ENCODE measurements around the gene OGT. TPM values are rescaled to one million over a fixed set of nuclear protein-coding genes. Genes with fewer than 3 reads are reported as not detected.

The OGT gene
- total RNA-seq, result 200 and 215 TPM in 2 replicates

- Histone ChIP-seq H3K27me3 (ENCODE audit: insufficient read depth, low read length) (no peaks in the 10 kb centered on the region), H3K27ac (ENCODE audit: low read depth, low read length) (peak within 1 kb of the TSS; percentile 88), H3K79me2 (ENCODE audit: insufficient read depth, low read length) (peaks cover 48% of the 10 kb centered on the region), H3K36me3 (ENCODE audit: insufficient read depth, low read length) (peaks cover 3% of the 10 kb centered on the region), H3K4me1 (ENCODE audit: insufficient read depth, low read length) (peaks cover 9% of the 10 kb centered on the region), H3K9me3 (ENCODE audit: low read depth, low read length) (no peaks in the 10 kb centered on the region), H3K4me2 (ENCODE audit: insufficient read depth, low read length) (peak within 1 kb of the TSS; percentile 82), H4K20me1 (ENCODE audit: insufficient read depth, low read length) (peaks cover 13% of the 10 kb centered on the region), H2AFZ (ENCODE audit: low read length) (peak within 1 kb of the TSS; percentile 78), H3K4me3 (ENCODE audit: insufficient read depth, low read length) (peak within 1 kb of the TSS; percentile 84)
- no peak for TF ChIP-seq CTCF (IDR thresholded peaks at IDR 0.05; ENCODE audit: extremely low read depth, low read depth, low read length)
- peak; percentile 66 for DNase-seq (ENCODE audit: insufficient read length, low spot score, missing footprints)
Measured at GRCh38 chrX:71532753-71533425, at the start of gene OGT. TSS of gene OGT (plus strand) at chrX:71533104. CDS start at chrX:71533300, 196 bp downstream.

- Histone ChIP-seq H4K20me1 (ENCODE audit: insufficient read depth, low read length) (no peaks in the 10 kb centered on the region), H2AFZ (ENCODE audit: low read length) (no peak overlapping the region)
Measured at GRCh38 chrX:71487814-71488213, 45.1 kb upstream of the OGT start.

GRCh38 chrX:71489540-71489939 is 43.4 kb upstream of the OGT start:
- no peak for TF ChIP-seq CTCF (IDR thresholded peaks at IDR 0.05; ENCODE audit: extremely low read depth, low read depth, low read length)
- Histone ChIP-seq H3K4me2 (ENCODE audit: insufficient read depth, low read length) (no peak overlapping the region), H4K20me1 (ENCODE audit: insufficient read depth, low read length) (no peaks in the 10 kb centered on the region), H3K4me3 (ENCODE audit: insufficient read depth, low read length) (no peak overlapping the region), H2AFZ (ENCODE audit: low read length) (no peak overlapping the region), H3K4me1 (ENCODE audit: insufficient read depth, low read length) (no peaks in the 10 kb centered on the region), H3K79me2 (ENCODE audit: insufficient read depth, low read length) (no peaks in the 10 kb centered on the region), H3K9me3 (ENCODE audit: low read depth, low read length) (no peaks in the 10 kb centered on the region), H3K27me3 (ENCODE audit: insufficient read depth, low read length) (no peaks in the 10 kb centered on the region), H3K36me3 (ENCODE audit: insufficient read depth, low read length) (no peaks in the 10 kb centered on the region), H3K27ac (ENCODE audit: low read depth, low read length) (no peak overlapping the region)
- DNase-seq (ENCODE audit: insufficient read length, low spot score, missing footprints), result no peak

More at GRCh38 chrX:71487814-71488213, 45.1 kb upstream of the OGT start:
- H3K4me2 ChIP-seq (ENCODE audit: insufficient read depth, low read length), result no peak overlapping the region
- H3K27me3 ChIP-seq (ENCODE audit: insufficient read depth, low read length), result no peaks in the 10 kb centered on the region
- no peaks in the 10 kb centered on the region for H3K79me2 ChIP-seq (ENCODE audit: insufficient read depth, low read length)
- DNase-seq (ENCODE audit: insufficient read length, low spot score, missing footprints), result no peak
- no peaks in the 10 kb centered on the region for H3K9me3 ChIP-seq (ENCODE audit: low read depth, low read length)
- H3K27ac ChIP-seq (ENCODE audit: low read depth, low read length), result no peak overlapping the region
- no peaks in the 10 kb centered on the region for H3K36me3 ChIP-seq (ENCODE audit: insufficient read depth, low read length)
- TF ChIP-seq CTCF (IDR thresholded peaks at IDR 0.05; ENCODE audit: extremely low read depth, low read depth, low read length), result no peak
- no peak overlapping the region for H3K4me3 ChIP-seq (ENCODE audit: insufficient read depth, low read length)
- no peaks in the 10 kb centered on the region for H3K4me1 ChIP-seq (ENCODE audit: insufficient read depth, low read length)

- Histone ChIP-seq H3K9me3 (ENCODE audit: low read depth, low read length) (no peaks in the 10 kb centered on the region), H3K4me1 (ENCODE audit: insufficient read depth, low read length) (no peaks in the 10 kb centered on the region), H2AFZ (ENCODE audit: low read length) (peak overlapping the region; percentile 77), H4K20me1 (ENCODE audit: insufficient read depth, low read length) (no peaks in the 10 kb centered on the region), H3K36me3 (ENCODE audit: insufficient read depth, low read length) (no peaks in the 10 kb centered on the region), H3K27me3 (ENCODE audit: insufficient read depth, low read length) (no peaks in the 10 kb centered on the region), H3K4me2 (ENCODE audit: insufficient read depth, low read length) (peak overlapping the region; percentile 80), H3K79me2 (ENCODE audit: insufficient read depth, low read length) (no peaks in the 10 kb centered on the region), H3K27ac (ENCODE audit: low read depth, low read length) (no peak overlapping the region), H3K4me3 (ENCODE audit: insufficient read depth, low read length) (peak overlapping the region; percentile 74)
- TF ChIP-seq CTCF (IDR thresholded peaks at IDR 0.05; ENCODE audit: extremely low read depth, low read depth, low read length), result no peak
- peak; percentile 74 for DNase-seq (ENCODE audit: insufficient read length, low spot score, missing footprints)
Measured at GRCh38 chrX:71492231-71493065, 40.5 kb upstream of the OGT start.
